ENCODE data around the gene CCDC92.
"Not testable (repeated sequence)": the region's sequence is repeated elsewhere in the genome, so short reads cannot be mapped to it uniquely, and the experiment has no call there.

Gene CCDC92

DNA sequence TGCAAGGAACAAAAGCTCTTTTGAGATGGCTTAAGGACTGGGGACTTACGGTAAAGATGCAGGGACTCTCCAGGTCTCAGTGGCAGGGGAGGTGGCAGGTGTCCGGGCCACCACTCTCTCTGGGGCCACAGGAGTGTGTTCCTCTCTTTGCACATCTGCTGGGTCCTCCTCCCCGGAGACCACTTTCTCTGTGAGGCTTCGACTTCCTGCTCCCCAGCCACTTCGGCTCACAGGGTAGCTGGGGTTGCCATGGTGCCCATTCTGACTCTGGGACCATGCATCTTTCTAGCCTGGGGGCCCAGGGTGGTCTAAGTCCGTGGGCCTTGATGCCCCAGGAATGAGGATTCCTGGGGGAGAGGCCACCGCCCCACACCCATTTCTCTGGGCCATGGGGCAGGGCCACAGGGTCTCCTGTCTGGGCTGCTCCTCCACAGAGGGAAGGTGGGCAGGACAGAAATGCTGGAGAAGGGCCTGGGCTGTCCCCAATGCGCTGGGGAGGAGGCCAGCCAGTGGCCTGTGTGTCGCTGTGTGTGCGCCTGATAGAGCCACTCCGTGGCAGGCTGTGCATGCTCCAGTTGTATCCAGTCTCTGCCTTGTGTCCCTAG is 38.5 kb downstream of the CCDC92 start:
- DNase-seq = no peak

DNA sequence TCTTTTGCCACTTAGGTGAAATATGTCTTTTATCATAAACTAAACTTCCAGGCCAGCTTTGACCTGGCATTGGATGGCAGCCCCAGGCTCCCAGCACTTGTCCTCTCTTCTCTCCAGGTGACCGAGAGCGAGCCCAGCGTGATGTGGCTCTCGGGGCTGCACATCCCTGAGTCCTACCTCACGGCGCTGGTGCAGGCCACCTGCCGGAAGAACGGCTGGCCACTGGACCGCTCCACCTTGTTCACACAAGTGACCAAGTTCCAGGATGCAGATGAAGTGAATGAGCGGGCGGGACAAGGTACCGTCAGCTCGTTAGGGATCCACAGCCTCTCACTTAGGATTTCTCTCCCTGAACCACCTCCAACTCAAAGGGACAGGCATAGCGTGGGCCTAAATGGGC is 39.4 kb downstream of the CCDC92 start:
- no peak for DNase-seq

DNA sequence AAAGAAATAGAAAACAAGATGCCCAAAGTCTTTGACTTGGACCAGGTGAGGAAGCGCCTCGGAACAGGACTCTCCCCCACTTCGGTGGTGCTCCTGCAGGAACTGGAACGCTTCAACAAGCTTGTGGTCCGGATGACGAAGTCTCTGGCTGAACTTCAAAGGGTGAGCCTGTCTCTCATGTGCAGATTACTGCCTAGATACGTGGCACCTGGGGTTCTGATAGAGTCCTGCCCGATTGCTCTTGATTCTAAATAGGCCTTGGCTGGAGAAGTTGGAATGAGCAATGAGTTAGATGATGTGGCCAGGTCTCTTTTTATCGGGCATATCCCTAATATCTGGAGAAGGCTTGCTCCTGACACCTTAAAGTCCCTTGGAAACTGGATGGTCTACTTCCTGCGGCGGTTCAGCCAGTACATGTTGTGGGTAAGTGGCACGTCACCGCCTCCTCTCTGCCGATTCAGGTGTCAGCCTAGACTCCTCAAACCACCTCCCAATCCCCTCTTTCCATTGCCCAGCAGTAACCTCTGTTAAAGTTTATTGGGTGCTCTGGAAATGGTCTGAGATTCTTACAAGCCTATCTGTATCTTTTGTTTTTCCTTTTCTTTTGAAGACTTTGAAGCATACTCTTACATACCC is 40.8 kb downstream of the CCDC92 start:
- DNase-seq = no peak

DNA sequence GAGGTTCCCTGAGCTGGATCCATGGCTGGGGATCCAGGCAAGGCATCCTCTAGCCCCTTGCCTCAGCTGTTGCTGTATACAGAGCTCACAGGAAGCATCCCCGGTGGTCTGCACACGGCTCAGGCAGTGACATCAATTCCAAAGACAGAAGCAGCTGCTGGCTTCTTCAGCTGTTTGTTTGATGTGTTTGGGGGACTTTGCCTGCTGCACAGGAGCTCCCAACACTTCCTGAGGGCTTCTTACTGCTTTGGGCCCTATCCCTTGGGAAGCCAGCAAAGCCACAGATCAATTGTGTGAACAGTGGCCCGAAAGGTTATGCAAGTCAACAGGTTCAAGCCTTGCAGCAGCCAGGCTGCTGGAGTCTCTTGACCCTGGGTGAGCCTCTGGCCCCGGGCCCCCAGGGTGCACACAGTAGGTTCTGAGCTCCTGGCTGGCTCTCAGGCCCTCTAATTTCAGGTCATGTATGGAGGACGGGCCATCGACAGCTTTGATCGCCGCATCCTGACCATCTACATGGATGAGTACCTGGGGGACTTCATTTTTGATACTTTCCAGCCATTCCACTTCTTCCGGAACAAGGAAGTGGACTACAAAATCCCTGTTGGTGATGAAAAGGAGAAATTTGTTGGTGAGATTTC is 42.6 kb downstream of the CCDC92 start:
- no peak for DNase-seq

DNA sequence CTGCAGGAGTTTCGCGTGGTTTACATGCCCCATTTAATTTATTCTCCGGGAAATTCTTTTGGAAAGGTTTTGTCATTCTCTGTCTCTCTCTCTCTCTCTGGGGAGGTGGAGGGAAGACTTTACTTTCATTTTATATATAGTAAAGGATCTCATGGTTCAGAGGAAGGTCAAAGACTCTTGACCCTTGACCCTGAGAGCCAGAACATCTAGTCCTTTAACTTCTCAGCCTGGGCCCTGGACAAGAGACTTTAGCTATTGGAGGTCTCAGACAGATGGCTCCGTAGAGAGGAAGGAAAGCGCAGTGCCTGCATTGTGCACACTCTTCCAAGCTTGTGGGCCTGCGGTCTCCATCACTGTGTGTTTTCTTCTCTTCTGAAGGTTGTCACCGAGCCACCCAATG is 43.7 kb downstream of the CCDC92 start:
- DNase-seq = no peak

DNA sequence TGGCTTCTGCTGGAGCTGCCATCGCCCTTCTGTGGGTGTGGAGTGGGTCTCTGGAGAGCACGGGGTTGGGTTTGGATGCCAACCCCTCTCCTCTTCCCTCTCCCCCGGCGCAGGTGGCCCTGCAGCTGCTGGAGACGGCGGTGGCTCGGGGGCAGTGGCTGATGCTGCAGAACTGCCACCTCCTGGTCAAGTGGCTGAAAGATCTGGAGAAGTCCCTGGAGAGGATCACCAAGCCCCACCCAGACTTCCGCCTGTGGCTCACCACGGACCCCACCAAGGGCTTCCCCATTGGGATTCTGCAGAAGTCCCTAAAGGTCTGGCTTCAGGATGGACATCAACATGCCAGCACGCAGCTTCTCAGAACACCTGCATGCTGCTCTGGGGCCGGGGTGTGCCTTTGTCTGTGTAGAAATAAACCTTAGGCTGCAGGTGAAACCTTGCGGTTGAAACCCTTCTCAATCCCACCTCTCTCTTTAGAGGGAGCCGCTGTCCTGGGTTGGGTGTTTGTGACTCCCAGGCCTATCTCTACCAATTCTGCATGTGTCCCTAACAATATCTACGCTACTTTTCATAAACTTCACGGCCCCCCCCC is 44.3 kb downstream of the CCDC92 start:
- no peak for DNase-seq

DNA sequence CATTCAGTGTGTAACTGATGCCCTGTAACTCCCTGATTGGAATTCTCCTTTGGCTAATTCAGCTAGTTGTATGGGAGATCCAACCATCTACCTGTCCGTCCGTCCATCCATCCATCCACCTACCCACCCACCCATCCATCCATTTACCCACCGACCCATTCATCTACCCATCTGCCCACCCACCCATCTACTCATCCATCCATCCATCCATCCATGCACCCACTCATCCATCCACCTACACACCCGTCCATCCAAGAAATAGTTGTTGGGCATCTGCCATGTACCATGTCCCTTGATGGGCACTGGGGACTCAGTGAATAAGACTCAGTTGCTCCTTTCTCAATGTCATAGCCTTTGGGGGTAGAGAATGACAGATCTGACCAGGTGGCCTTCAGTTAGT is 48.1 kb downstream of the CCDC92 start:
- DNase-seq = no peak

DNA sequence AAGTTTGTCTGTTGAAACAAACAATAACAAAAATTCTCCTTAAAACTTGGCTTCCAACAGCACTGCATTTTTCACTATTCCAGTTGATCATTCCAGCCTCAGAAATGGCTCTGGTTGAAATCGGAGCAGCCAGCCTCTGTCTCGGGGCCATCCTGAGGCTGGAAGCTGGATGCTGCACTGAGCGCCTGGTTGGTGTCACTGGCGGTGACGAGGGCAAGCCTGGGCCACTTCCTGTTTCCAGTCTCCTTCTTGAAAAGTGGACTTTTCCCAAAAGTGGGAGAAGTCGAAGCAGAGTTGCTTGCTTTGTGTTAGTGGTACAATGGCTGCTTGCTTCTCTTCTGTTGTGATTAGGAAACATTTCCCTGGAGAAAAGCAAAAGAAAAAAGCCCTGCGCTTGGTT is 48.7 kb downstream of the CCDC92 start:
- no peak for DNase-seq

DNA sequence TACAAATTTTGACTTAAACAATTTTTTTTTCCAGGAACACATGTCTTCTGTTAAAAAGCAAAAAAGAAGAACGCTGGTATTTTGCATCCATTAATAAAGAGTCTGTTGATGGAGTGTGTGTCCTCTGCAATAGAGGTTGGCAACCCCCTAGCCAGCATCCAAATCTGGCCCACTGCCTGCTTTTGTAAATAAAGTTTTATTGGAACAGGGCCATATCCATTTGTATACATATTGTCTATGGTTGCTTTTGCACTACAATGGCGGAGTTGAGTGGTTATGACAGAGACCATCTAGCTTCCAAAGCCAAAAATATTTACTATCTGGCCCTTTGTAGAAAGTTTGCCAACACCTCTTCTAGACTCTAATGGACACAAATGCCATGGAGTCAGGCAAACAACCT is 49.6 kb downstream of the CCDC92 start:
- no peak for DNase-seq

DNA sequence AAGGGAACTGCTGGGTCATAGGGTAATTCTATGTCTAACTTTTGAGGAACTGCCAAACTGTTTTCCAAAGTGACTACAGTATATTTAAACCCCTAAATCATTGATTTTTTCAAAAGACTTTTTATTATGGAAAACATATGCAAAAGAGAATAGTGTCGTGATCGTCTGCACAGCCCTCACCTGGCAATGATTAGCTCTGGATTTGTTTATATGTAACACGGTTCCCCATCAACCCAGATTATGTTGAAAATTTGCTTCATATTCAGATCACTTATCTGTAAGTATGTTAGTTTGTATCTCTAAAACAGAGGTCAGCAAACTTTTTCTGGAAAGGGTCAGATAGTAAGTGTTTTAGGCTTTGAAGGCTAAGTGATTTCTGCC is 52.7 kb downstream of the CCDC92 start:
- DNase-seq = no peak

DNA sequence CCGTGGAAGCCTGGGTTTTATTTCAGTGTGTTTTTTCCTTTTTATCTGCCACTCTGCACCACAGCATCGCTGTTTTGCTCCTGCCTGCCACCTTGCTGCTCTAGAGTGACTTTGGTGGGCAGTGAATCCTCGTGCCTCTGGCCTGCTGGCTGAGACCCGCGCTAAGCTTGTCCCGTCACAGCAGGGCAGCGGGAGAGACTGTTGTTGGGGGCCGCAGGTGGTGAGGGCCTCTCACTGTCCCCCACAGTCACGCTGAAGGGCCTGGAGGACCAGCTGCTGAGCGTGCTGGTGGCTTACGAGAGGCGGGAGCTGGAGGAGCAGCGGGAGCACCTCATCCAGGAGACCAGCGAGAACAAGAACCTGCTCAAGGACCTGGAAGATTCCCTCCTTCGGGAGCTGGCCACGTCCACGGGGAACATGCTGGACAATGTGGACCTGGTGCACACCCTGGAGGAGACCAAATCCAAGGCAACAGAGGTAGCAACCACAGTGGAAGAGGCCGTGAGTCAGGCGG is 55.2 kb downstream of the CCDC92 start:
- no peak for DNase-seq

DNA sequence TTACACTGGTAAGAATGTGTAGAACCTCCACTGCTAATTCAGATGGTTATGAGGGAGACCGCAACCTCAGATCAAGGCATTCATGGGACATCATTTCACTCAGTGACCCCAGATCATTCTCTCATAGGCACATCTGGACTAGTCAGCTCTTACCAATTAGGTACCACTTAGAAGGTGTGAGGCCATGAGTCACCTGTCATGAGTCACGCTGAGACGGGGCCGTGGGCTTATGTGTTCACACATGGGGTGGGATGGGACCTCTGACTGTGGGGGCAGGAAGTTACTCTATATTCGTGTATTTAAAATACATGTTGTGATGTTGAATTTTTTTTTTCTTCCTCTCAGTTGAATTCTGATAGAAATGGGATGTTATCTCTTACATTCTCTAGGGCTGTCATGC is 55.9 kb downstream of the CCDC92 start:
- DNase-seq = no peak

DNA sequence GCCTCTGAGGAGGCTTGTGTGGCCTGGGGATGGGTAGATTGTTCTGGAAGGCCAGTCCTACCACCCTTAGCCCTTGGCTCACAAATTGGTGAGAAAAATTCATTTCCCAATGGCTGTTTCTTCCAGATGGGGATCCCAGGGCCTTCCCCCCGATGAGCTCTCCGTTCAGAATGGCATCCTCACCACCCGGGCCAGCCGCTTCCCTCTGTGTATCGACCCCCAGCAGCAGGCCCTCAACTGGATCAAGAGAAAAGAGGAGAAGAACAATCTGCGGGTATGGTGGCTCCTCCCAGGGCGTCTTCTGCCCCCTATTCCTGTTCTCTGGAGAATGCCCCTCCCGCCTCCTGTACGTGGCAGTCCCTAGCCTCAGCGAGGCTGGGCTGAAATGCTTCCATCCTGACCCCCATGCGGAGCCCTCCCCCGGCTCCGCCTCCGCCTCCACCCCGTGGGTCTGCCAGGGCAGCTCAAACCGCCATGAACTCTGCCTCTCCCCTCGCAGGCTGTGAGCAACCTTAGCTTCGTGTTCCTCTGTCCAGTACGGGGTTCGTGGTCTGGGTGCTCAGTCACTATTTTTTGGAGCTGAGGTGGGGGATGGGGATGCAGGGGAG is 57.8 kb downstream of the CCDC92 start:
- DNase-seq = no peak

DNA sequence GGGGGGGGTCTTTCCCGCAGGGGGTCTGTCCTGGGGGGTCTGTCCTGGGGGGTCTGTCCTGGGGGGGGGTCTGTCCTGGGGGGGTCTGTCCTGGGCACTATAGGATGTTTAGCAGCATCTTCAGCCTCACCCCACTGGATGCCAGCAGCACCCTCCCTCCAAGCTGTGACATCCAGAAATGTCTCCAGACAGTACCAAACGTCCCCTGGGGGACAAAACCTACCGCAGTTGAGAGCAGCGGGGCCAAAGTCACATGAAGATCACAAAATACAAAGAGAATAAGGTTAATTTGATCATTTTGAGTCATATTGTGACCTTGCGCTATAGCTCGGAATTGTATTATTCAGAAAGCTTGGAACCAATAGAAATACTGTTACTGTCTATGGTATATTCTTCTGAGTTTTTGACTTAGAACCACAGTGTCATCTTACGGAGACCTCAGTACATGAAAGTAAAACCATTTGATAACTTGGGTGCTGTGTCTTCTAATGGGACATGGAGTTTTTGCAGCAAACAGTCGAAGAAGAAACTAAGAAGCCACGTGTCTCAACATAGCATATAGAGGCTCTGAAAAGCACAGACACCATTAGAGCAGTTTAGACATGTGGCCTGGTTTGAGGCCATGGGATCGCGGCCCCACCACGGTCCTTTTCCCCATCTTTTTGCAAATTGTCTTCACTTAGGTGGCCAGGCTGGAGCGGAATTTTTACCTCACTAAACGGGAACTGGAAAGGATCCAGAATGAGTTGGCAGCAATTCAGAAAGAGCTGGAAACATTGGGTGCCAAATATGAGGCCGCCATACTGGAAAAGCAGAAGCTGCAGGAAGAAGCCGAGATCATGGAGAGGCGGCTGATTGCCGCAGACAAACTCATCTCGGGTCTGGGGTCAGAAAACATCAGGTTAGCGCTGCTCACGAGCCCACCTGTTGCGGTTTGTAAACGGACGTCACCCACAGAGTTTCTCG is 59.9 kb downstream of the CCDC92 start:
- DNase-seq = no peak

DNA sequence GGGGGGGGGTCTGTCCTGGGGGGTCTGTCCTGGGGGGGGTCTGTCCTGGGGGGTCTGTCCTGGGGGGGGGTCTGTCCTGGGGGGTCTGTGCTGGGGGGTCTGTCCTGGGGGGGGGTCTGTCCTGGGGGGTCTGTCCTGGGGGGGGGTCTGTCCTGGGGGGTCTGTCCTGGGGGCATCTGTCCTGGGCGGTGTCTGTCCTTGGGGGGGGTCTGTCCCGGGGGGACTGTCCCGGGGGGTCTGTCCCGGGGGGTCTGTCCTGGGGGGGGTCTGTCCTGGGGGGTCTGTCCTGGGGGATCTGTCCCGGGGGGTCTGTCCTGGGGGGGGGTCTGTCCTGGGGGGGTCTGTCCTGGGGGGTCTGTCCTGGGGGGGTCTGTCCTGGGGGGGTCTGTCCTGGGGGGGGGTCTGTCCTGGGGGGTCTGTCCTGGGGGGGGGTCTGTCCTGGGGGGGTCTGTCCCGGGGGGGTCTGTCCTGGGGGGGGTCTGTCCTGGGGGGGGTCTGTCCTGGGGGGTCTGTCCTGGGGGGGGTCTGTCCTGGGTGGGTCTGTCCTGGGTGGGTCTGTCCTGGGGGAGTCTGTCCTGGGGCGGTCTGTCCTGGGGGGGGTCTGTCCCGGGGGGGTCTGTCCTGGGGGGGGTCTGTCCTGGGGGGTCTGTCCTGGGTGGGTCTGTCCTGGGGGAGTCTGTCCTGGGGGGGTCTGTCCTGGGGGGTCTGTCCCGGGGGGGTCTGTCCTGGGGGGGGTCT is 60.8 kb downstream of the CCDC92 start:
- DNase-seq = not testable (repeated sequence)

DNA sequence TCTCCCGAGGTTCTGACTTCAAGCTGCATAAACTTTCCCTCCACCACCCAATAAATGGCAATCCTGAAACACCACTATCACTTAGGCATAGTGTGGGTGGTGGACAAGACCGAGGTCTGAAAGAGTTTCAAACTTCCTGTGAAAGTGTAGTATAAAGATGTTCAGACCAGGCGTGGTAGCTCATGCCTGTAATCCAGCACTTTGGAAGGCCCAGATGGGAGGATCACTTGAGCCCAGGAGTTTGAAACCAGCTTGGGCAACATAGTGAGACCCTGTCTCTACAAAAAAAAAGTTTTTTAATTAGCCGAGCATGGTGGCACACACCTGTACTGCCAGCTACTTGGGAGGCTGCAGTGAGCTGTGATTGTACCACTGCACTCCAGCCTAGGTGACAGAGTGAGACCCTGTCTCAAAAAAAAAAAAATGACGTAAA is 61.9 kb downstream of the CCDC92 start:
- no peak for DNase-seq

DNA sequence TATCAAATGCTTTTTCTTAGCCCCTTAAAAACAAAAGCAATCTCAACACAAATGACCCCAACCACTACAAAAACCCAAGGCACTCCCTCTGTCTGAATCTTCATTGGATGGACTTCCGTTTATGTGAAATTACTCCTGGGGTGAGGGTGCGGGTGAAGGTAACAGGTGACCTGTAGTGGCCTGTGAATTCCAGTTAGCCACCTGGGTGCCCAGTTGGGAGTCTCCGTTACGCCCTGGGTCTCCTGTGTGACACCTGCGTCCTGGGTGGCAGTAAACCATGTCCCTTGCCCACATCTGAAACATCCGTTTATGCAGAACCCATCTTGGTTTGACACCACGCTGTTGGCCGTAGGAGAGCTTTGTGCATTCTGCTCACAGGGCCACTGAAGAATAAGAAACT is 62.6 kb downstream of the CCDC92 start:
- no peak for DNase-seq

DNA sequence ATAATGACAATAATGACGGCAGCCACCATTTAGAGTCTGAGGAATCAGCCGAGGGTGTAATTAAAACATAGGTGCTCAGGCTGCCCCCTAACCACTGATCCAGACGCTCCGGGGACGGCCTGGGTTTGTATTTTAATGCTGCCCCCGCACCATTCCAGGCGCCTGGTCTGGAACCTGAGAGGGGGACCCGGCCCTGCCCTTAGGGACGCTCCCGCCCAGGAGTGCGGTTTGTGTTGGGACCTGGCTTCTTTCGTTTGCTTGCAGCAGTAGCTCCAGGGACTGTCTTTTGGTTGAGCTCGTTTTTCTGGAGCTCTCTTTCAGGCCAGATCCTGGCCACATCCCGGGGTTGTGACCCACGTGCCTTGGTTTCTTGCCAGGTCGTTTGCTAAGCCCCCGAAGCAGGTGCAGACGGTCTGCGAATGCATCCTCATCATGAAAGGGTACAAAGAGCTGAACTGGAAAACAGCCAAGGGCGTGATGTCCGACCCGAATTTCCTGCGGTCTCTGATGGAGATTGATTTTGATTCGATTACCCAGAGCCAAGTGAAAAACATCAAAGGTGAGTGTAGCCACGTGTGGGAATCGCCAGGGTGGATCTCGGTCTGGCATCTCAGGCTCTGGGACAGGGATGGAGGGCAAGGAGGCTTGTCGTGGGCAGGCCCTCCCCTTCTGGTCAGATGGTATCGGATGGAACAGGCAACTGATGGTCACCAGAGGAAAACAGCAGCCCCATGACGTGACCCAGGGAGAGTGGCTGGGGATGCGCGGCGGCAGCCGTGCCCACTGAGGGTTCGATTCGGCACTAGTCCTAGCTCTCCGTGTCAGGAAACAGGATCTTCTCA is 63.5 kb downstream of the CCDC92 start:
- no peak for DNase-seq

DNA sequence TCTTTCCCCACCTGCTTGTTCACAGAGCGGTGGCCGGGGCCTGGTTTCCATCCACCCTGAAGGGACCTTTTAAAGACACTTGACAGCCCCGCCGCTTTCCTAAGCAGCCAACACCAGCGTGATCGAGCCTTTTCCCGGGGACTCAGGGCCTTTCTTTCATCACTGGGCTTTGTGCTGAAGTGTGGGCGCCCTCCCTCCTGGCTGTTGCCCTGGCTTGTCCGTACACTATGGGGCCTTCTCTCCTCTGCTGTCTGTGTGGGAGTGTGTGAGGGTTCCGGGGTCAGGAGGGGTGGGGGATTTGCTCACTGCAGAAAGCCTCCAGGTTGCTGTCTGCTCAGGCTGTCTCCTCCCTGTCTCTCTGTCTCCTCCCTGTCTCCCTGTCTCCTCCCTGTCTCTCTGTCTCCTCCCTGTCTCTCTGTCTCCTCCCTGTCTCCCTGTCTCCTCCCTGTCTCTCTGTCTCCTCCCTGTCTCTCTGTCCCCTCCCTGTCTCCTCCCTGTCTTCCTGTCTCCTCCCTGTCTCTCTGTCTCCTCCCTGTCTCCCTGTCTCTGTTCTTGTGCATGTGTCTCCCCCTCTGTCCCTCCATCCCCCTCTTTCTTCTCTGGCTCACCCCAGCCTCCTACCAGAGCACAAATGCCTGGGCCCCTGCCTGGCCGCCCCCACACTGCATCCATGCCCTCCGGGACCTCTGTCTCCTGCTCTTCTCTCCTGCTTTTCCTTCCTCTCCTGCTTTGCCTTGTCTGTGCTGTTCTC is 64.7 kb downstream of the CCDC92 start:
- no peak for DNase-seq

Measured in right hindlimb (tissue), 1 donor.